CD4-positive, alpha-beta T cell treated with Interleukin-1 beta for 1 hour (primary cell): ENCODE results near the gene SFXN2.
"Not testable (repeated sequence)": the region's sequence is repeated elsewhere in the genome, so short reads cannot be mapped to it uniquely, and the experiment has no call there.

Experiments
- DNase-seq, 2 donors: peaks; one replicate each; pipeline ENCODE4 v3.0.0-alpha.2; 2020 to 2022

SFXN2 gene

GRCh38 chr10:102681696-102682095, 32.7 kb upstream of the SFXN2 start:
- DNase-seq: no peak

DNA sequence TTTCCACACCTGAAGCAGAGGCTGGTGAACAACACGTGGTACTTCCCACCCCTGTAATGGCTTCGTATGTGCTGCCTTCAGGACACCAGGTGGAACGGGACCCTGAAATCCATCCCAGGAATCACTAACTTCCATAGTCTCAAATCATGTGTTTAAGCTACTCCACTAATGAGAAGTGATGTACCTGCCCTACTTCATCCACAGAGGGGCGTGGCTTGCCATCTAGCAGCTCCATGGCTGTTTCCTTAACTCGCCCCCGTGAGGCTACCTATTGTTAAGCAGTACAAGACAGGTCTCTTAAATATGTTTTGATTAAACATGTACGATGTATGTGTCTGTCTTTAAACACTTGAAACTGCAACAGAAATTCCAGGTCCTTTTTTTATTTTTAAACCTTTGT, 32.0 kb upstream of the SFXN2 start:
- DNase-seq: no peak

- DNase-seq: no peak
Observed at GRCh38 chr10:102682981-102683380, 31.5 kb upstream of the SFXN2 start.

- no peak for DNase-seq
Observed at GRCh38 chr10:102683736-102684135, 30.7 kb upstream of the SFXN2 start.

- no peak for DNase-seq
Observed at GRCh38 chr10:102691285-102692066, 23.0 kb upstream of the SFXN2 start.

GRCh38 chr10:102695401-102695800, 19.0 kb upstream of the SFXN2 start:
- DNase-seq: not testable (repeated sequence)

- DNase-seq: no peak
Observed at GRCh38 chr10:102696736-102697135, 17.7 kb upstream of the SFXN2 start.

- DNase-seq: no peak
Observed at GRCh38 chr10:102698894-102699293, 15.5 kb upstream of the SFXN2 start.

GRCh38 chr10:102701272-102701671, 13.2 kb upstream of the SFXN2 start:
- DNase-seq: no peak

- DNase-seq: no peak
Observed at GRCh38 chr10:102701796-102702195, 12.6 kb upstream of the SFXN2 start.

- no peak for DNase-seq
Observed at GRCh38 chr10:102702742-102703141, 11.7 kb upstream of the SFXN2 start.

DNA sequence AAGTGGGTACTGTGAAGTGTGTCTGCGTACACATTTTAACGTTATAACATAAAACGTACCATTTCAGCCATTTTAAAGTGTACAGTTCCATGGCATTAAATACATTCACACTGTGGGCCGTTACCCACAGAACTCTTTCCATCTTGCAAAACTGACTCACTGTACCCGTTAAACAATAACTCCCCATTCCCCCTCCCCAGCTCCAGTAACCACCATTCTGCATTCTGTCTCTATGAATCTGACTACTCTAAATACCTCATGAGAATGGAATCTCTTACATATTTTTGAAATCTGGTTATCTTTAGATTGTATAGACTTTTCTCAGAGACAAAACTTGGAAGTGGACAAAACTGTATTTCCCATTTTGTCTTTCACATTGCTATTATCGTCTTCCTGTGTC, 9.5 kb upstream of the SFXN2 start:
- no peak for DNase-seq

DNA sequence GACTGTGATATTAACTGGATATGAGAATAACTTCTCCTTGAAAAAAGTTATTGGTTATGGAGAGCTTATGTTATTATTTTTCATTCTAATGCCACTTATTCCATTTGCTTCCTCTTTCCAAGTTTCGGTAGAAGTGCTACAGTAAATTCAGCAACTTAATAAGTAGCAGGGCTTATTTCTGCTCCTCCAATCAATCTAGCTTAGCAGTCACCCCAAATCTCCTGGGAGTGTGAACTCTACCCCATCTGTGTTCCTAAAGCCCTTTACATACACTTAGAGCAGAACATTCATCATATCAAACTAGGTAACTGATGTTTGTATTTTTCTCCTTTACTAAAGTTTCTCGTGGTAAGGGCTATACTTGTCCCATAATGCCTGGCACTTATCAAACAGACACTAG, 8.9 kb upstream of the SFXN2 start:
- no peak for DNase-seq

- DNase-seq: no peak
Observed at GRCh38 chr10:102710609-102711008, 3.8 kb upstream of the SFXN2 start.

GRCh38 chr10:102712089-102712488, 2.3 kb upstream of the SFXN2 start:
- no peak for DNase-seq

DNA sequence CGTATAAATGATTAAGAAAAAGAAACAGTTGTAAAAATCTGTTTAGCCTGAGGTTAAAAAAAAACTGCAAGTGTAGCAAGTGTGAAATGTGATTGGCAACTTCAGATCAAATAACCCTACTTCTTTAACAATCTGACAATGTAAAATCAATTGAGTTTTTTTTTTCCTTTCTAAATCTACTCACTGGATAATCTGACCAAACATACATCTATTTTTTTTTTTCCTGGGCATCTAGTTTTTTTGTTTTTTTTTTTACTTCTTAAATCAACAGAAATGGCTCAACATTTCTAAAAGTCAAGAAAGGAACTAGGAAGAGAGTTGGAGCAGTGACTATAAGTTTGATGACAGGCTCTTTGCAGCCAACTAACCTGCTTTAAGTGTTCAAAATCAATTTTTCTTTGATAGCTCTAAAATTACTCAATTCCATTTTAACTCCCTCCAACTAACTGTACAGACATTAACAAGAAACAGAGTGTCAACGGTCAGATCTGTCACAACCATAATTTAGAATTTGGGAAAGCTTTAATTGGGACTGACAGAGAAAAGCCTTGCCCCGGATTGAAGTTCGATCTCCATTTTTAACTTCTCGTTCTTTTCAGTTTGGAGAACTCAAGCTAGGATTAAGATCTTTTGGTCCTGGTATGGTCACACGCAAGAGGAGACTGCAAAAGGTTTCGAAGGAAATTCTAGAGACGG, 1.4 kb upstream of the SFXN2 start:
- no peak for DNase-seq

DNA sequence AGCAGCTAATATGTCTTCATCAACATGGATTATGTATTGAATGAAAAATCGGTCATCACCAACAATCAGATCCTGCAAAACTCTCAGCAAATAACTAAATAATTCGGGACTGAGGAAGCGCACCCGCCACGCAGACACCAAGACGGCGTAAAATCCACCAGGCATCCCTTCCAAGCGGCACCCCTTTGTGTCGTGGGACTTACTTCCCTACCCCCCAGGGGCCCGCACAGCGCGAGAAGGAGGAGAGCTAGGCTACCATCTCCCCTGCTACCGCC, 960 bp upstream of the SFXN2 start:
- no peak for DNase-seq

DNA sequence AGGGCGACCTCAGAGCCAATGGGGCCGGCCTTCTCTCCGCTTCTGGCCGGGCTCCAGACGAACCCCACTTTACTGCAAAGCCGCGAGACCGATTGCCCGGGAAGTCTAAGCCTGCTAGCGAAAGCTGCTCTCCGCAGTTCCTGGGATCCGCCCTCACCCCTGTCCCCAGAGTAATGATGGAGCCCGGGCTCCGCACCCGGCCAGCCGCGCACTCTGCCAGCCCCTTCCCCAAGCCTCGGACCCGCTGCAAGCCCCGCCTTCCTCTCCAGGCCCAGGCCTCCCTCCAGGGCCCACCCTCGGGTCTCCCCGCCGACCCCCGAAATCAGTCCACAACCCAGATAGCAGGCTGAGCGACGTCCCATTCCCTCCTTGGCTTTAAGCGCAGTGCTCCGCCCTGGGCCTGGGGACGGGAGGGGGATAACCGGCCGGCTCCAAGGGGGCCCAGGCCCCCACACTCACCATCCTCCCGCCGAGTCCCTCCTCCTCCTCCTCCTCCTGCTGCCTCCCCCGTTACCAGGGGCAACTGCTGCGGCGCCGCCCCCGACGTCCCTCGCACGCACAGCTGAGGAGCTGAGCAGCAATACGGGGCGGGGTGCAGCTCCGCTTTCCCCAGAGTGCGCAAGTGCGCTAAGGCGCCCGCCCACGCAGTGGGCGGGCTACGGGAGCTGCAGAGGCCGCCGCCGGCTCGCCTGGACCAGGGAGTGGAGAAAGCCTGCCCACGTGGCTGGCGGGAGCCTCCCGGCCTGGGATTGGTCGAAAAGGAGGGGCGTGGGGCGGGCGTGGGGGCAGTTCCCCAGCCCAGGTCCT, 419 bp upstream of the SFXN2 start, which contains the start of gene ARL3:
Gene ARL3 (minus strand): TSS at position 584 of the 807 bp plus-strand sequence. CDS start 122 bp downstream, at position 462.
- peak; percentile 95 to 96 for DNase-seq

- DNase-seq: no peak
Observed at GRCh38 chr10:102715880-102716279, 1.4 kb downstream of the SFXN2 start.

- not testable (repeated sequence) for DNase-seq
Observed at GRCh38 chr10:102716900-102717565, 2.6 kb downstream of the SFXN2 start.

DNA sequence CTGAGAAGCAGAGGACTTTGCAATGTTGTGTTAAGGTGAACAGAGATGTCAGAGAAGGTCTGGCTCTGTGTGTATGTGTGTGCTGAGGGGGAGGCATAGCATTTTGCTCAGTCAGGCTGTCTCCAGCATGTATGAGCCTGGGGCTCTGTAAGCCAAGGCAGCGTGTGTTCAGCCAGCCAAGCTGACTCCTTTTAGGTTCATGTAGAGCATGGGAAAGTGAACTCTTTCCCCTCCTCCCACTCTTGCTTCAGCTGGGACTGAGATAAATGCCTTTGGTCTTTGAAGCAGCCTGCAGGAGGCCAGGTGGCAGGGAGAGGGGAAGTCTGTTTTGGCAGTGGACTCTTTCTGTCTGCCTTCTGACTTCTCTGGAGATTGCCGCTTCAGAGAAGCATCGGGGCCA, 3.8 kb downstream of the SFXN2 start:
- no peak for DNase-seq

GRCh38 chr10:102720337-102720736, 5.9 kb downstream of the SFXN2 start:
- DNase-seq: no peak

- DNase-seq: no peak
Observed at GRCh38 chr10:102720775-102721301, 6.4 kb downstream of the SFXN2 start.
